HG02588 (cell line): ENCODE data around the gene STK36.
"Not testable (repeated sequence)": the region's sequence is repeated elsewhere in the genome, so short reads cannot be mapped to it uniquely, and the experiment has no call there.

ENCODE experiments used
- ATAC-seq: cut with Tn5 transposase; IDR thresholded peaks from one replicate; pipeline ENCODE4 v1.9.1; 2021; ENCODE audit warnings: mild to moderate bottlenecking, moderate library complexity; ENCODE audit not compliant: unreplicated experiment

STK36 gene

GRCh38 chr2:218662827-218663226, 9.1 kb upstream of the STK36 start:
- no peak for ATAC-seq

GRCh38 chr2:218663901-218664300, 8.0 kb upstream of the STK36 start:
- ATAC-seq = no peak

GRCh38 chr2:218664653-218665052, 7.2 kb upstream of the STK36 start:
- no peak for ATAC-seq

GRCh38 chr2:218671097-218671653, 711 bp upstream of the STK36 start:
- no peak for ATAC-seq

GRCh38 chr2:218679119-218679518, 7.2 kb downstream of the STK36 start:
- no peak for ATAC-seq

- ATAC-seq = no peak
Measured at GRCh38 chr2:218680061-218680460, 8.2 kb downstream of the STK36 start.

GRCh38 chr2:218687400-218688060, 15.6 kb downstream of the STK36 start:
- not testable (repeated sequence) for ATAC-seq

- no peak for ATAC-seq
Measured at GRCh38 chr2:218691234-218691633, 19.3 kb downstream of the STK36 start.

GRCh38 chr2:218694405-218695145, 22.7 kb downstream of the STK36 start:
- ATAC-seq = no peak

- no peak for ATAC-seq
Measured at GRCh38 chr2:218698885-218699284, 27.0 kb downstream of the STK36 start.

- ATAC-seq = no peak
Measured at GRCh38 chr2:218701806-218702205, 29.9 kb downstream of the STK36 start.

- no peak for ATAC-seq
Measured at GRCh38 chr2:218703341-218703740, 31.5 kb downstream of the STK36 start.

- ATAC-seq = peak; percentile 26
Measured at GRCh38 chr2:218708086-218708485, 36.2 kb downstream of the STK36 start.

- no peak for ATAC-seq
Measured at GRCh38 chr2:218709908-218710307, 38.0 kb downstream of the STK36 start.

- ATAC-seq = no peak
Measured at GRCh38 chr2:218710334-218710686, 38.4 kb downstream of the STK36 start.

- peak; percentile 93 for ATAC-seq
Measured at GRCh38 chr2:218710687-218711549, 39.0 kb downstream of the STK36 start, which contains the start of gene TTLL4. Gene TTLL4, plus strand, starts transcription at chr2:218710835. Its CDS starts 26,842 bp downstream, at chr2:218737677.

- no peak for ATAC-seq
Measured at GRCh38 chr2:218711550-218711929, 39.7 kb downstream of the STK36 start.

GRCh38 chr2:218713922-218714321, 42.0 kb downstream of the STK36 start:
- ATAC-seq = no peak

- no peak for ATAC-seq
Measured at GRCh38 chr2:218716070-218716469, 44.2 kb downstream of the STK36 start.

GRCh38 chr2:218717262-218717661, 45.4 kb downstream of the STK36 start:
- no peak for ATAC-seq

GRCh38 chr2:218718058-218718457, 46.2 kb downstream of the STK36 start:
- ATAC-seq = no peak
